ENCODE data around the gene TMEM209.
A peak's percentile ranks its signal among the peaks of the same experiment; 100 is the strongest.
"Not testable (repeated sequence)": the region's sequence is repeated elsewhere in the genome, so short reads cannot be mapped to it uniquely, and the experiment has no call there.

Gene TMEM209

GRCh38 chr7:130157700-130158099 lies 47.5 kb downstream of the TMEM209 start:
- DNase-seq, result no peak

- DNase-seq, result no peak
Observed at GRCh38 chr7:130156140-130156539, 49.1 kb downstream of the TMEM209 start.

GRCh38 chr7:130154501-130155317 lies 50.5 kb downstream of the TMEM209 start:
- DNase-seq, result peak; percentile 61

GRCh38 chr7:130154131-130154500 lies 51.1 kb downstream of the TMEM209 start:
- DNase-seq, result no peak

GRCh38 chr7:130153211-130153908 lies 51.8 kb downstream of the TMEM209 start:
- DNase-seq, result no peak

GRCh38 chr7:130152493-130153210 lies 52.6 kb downstream of the TMEM209 start:
- DNase-seq, result no peak

- no peak for DNase-seq
Observed at GRCh38 chr7:130151591-130152492, 53.4 kb downstream of the TMEM209 start.

GRCh38 chr7:130150587-130150986 lies 54.6 kb downstream of the TMEM209 start:
- DNase-seq, result no peak

GRCh38 chr7:130149281-130150139 lies 55.7 kb downstream of the TMEM209 start:
- DNase-seq, result peak; percentile 64

GRCh38 chr7:130148561-130148960 lies 56.6 kb downstream of the TMEM209 start:
- no peak for DNase-seq

GRCh38 chr7:130147710-130148325 lies 57.4 kb downstream of the TMEM209 start:
- DNase-seq, result no peak

GRCh38 chr7:130146693-130147405 lies 58.4 kb downstream of the TMEM209 start:
- DNase-seq, result no peak

GRCh38 chr7:130146142-130146541 lies 59.1 kb downstream of the TMEM209 start:
- not testable (repeated sequence) for DNase-seq

GRCh38 chr7:130145424-130146100 lies 59.6 kb downstream of the TMEM209 start:
- DNase-seq, result no peak

- DNase-seq, result no peak
Observed at GRCh38 chr7:130144312-130145171, 60.7 kb downstream of the TMEM209 start.

GRCh38 chr7:130143986-130144311 lies 61.3 kb downstream of the TMEM209 start:
- no peak for DNase-seq

GRCh38 chr7:130143334-130143732 lies 61.9 kb downstream of the TMEM209 start:
- no peak for DNase-seq

GRCh38 chr7:130142654-130143333 lies 62.4 kb downstream of the TMEM209 start:
- DNase-seq, result no peak
